Lung (tissue), 13 donors: ENCODE results near the gene COQ10B. TPM values are rescaled to one million over a fixed set of nuclear protein-coding genes. Genes with fewer than 3 reads are reported as not detected.
A peak's percentile ranks its signal among the peaks of the same experiment; 100 is the strongest.

Experiments used
- ATAC-seq: fragments of 200-7000 bp; cut with Tn5 transposase; one replicate; pipeline ENCODE4 v1.9.1; 2020; ENCODE audit warnings: moderate number of reproducible peaks; ENCODE audit not compliant: insufficient read depth, low FRiP score
- DNase-seq, 3 donors: peaks; one replicate each; pipeline ENCODE4 v3.0.0-alpha.2; 2013 to 2017
- H3K27ac ChIP-seq, 2 donors: one replicate each; pipeline ENCODE4 v1.5.1; 2013; ENCODE audit warnings: mild to moderate bottlenecking in 2 of 2, moderate library complexity in 2 of 2, control low read depth in 1 of 2, inconsistent platforms in 1 of 2, low read depth in 1 of 2, low read length in 1 of 2
- H3K27me3 ChIP-seq, 3 donors: one replicate each; pipeline ENCODE4 v1.5.1; 2013; ENCODE audit warnings: low read length in 2 of 3; ENCODE audit not compliant: control insufficient read depth in 3 of 3, insufficient read depth in 3 of 3
- H3K36me3 ChIP-seq, 4 donors: one replicate each; pipeline ENCODE4 v1.5.1; 2013; ENCODE audit warnings: low read length in 4 of 4, mild to moderate bottlenecking in 1 of 4, moderate library complexity in 1 of 4; ENCODE audit not compliant: control insufficient read depth in 4 of 4, insufficient read depth in 4 of 4
- H3K4me1 ChIP-seq, 5 donors: one replicate each; pipeline ENCODE4 v1.5.1; 2013; ENCODE audit warnings: low read length in 5 of 5, mild to moderate bottlenecking in 2 of 5, moderate library complexity in 1 of 5; ENCODE audit not compliant: control insufficient read depth in 5 of 5, insufficient read depth in 5 of 5
- H3K4me3 ChIP-seq: one replicate; pipeline ENCODE4 v1.5.1; 2013; ENCODE audit warnings: mild to moderate bottlenecking, control low read depth, moderate library complexity
- H3K9ac ChIP-seq, 2 donors: one replicate each; pipeline ENCODE4 v1.5.1; 2013; ENCODE audit warnings: low read length in 2 of 2, control low read depth in 1 of 2; ENCODE audit not compliant: insufficient read depth in 1 of 2
- H3K9me3 ChIP-seq, 4 donors: one replicate each; pipeline ENCODE4 v1.5.1; 2013; ENCODE audit warnings: low read length in 3 of 4, mild to moderate bottlenecking in 1 of 4, moderate library complexity in 1 of 4; ENCODE audit not compliant: control insufficient read depth in 4 of 4, insufficient read depth in 3 of 4
- WGBS, 2 donors: extraction: QIAGEN DNeasy Blood & Tissue Kit; methylation state at CpG; one replicate each; pipeline ENCODE4 v1.1.7; 2013; 5-methylcytosine and 5-hydroxymethylcytosine counted together
- polyA plus RNA-seq, 2 donors: library from polyadenylated mRNA; stranded (reverse); fragments of 200-250 nt; gene quantifications; one replicate each; pipeline ENCODE4 v1.2.1, GENCODE V29; 2013
- small RNA-seq: library from RNA; depleted of rRNA; stranded (forward); fragments of <200 nt; gene quantifications from one replicate; pipeline ENCODE3, GENCODE V24; 2014; ENCODE audit warnings: low replicate concordance
- total RNA-seq, 2 donors: library from RNA; depleted of rRNA in 1 of 2; stranded (reverse); fragments of >200 nt in 1 of 2; gene quantifications; one replicate each; pipeline ENCODE4 v1.2.1, GENCODE V29; 2014 to 2021
- TF ChIP-seq, protein P1 (sequence below): IDR thresholded peaks from 2 replicates; pipeline ENCODE4 v1.5.1; 2012; ENCODE audit warnings: mild to moderate bottlenecking; ENCODE audit errors: control extremely low read depth, extremely low read depth
- donor health status: control.
- donor health status: control.
- donor health status: Bipolar disorder and iron deficiency.
- donor health status: healthy.
- donor health status: DM: yes; HTN: yes; CAD: no.

Gene COQ10B
- total and polyA plus RNA-seq, 4 donors = 13.3 to 26.8 (median 20.9) TPM

DNA sequence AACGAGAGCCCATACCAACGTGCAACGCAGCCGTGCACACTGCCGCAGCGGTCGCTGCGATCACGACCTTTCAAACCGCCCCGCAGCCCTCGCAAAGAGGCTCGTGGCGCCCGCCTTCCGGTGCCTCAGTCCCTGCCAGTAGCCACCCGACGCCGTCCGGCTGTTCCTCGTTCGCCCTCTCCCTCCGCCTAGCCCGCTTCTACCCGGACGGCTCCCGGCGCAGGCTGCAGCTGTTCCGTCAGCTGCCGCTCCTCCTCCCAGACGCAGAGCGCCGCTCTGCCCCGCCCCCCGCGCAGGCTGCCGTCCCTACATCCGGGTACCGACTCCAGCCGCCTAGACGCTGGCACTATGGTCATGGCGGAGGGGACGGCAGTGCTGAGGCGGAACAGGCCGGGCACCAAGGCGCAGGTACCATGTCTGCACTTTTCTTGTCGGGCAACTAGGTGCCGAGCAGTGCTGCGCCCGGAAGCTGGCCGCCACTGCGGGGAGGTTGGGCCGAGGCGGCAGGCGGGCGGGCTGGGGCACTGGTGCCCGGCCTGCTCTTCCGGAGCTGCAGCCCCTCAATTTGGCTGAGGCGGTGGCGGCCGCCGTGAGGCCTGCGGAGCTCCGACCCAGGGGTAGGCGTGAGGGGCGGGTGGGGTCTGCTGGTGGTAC, 62.5 kb downstream of the COQ10B start, which contains the start of gene MOB4:
TSS of gene MOB4 (plus strand) at position 328 of the 654 bp plus-strand sequence. CDS start at position 349, 21 bp downstream.
- TF ChIP-seq, protein P1, sequence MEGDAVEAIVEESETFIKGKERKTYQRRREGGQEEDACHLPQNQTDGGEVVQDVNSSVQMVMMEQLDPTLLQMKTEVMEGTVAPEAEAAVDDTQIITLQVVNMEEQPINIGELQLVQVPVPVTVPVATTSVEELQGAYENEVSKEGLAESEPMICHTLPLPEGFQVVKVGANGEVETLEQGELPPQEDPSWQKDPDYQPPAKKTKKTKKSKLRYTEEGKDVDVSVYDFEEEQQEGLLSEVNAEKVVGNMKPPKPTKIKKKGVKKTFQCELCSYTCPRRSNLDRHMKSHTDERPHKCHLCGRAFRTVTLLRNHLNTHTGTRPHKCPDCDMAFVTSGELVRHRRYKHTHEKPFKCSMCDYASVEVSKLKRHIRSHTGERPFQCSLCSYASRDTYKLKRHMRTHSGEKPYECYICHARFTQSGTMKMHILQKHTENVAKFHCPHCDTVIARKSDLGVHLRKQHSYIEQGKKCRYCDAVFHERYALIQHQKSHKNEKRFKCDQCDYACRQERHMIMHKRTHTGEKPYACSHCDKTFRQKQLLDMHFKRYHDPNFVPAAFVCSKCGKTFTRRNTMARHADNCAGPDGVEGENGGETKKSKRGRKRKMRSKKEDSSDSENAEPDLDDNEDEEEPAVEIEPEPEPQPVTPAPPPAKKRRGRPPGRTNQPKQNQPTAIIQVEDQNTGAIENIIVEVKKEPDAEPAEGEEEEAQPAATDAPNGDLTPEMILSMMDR = no peak
- peaks cover 0 to 22% (median 5%) of the 10 kb centered on the region in 5 donors for H3K4me1 ChIP-seq
- H3K36me3 ChIP-seq = no peaks in the 10 kb centered on the region
- ATAC-seq (peak; percentile 99), DNase-seq (peak; percentile 97 to 99 (median 97))
- WGBS, 2 donors = 0% methylated on average over 58 to 66 of the region's 66 CpGs
- H3K9ac ChIP-seq = peak within 1 kb of the TSS; percentile 88 to 97
- H3K9me3 ChIP-seq = no peaks in the 10 kb centered on the region
- H3K27me3 ChIP-seq = no peaks in the 10 kb centered on the region
- peak within 1 kb of the TSS; percentile 89 to 98 for H3K27ac ChIP-seq
- peak within 1 kb of the TSS; percentile 100 for H3K4me3 ChIP-seq

DNA sequence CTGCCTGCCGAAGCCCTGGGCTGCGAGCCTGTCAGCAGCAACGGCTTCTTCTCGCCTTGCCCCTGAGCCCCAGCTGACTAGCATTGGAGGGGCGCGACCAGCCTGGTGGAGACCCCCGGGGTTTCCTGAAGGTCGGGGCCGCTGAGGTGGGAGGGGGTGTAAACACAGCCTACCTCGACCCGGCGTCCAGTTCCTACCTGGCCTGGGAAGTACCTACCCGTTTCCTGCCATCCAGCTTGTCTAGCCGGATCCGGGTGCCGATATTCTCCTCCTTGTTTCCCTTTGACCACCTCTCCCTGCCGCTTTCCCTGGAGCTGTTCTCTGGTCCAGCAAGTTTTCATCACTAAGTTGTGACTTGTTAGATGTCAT, 63.0 kb downstream of the COQ10B start:
- H3K4me3 ChIP-seq = peak overlapping the region; percentile 100
- no peaks in the 10 kb centered on the region for H3K27me3 ChIP-seq
- H3K4me1 ChIP-seq = peaks cover 0 to 22% (median 5%) of the 10 kb centered on the region in 5 donors
- H3K36me3 ChIP-seq = no peaks in the 10 kb centered on the region
- peak overlapping the region; percentile 89 to 97 for H3K27ac ChIP-seq
- H3K9me3 ChIP-seq = no peaks in the 10 kb centered on the region
- WGBS, 2 donors = 0 to 1% methylated on average over 17 of the region's 17 CpGs
- DNase-seq (peak in 2 of 3 donors; percentile 48 to 52), ATAC-seq (peak; percentile 5)
- H3K9ac ChIP-seq = peak overlapping the region; percentile 88 to 97
- TF ChIP-seq, protein P1 = no peak

DNA sequence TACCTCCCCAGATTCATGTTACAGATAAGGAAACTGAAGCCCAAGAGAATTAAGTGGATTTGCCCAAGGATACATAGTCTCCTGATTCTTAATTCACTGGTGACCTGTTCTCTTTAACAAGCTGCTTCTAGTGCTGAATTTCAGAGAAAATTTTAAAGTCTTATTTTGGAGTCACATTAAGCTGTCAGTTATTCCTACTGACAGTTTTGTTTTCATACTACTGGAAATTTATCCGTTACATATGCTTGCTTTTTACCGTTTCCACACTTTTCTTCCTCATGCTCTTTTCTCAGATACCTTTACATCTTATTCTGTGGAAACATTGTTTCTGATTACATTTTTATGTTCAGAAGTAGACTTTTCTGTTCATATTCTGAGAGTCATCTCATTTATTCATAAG, 63.8 kb downstream of the COQ10B start:
- H3K4me3 ChIP-seq = no peak overlapping the region
- peaks cover 0 to 4% (median 0%) of the 10 kb centered on the region in 4 donors for H3K36me3 ChIP-seq
- TF ChIP-seq, protein P1 = no peak
- H3K27ac ChIP-seq = no peak overlapping the region
- WGBS, 2 donors = 27 to 36% methylated on average over 2 of the region's 2 CpGs
- no peaks in the 10 kb centered on the region for H3K27me3 ChIP-seq
- H3K4me1 ChIP-seq = peaks cover 0 to 22% (median 5%) of the 10 kb centered on the region in 5 donors
- DNase-seq (no peak), ATAC-seq (no peak)
- H3K9ac ChIP-seq = peak overlapping the region in 1 of 2 donors; percentile 97
- H3K9me3 ChIP-seq = no peaks in the 10 kb centered on the region

Small RNA genes within 50 kb of the gene (small RNA-seq; reads per million reads assigned to genes)
- gene RF00394 (not detected), gene RNU6-1029P (not detected)

Other genes starting within 250 kb of the COQ10B start
- 10 to 100 TPM; 32.4 to 73.8 TPM for gene ANKRD44, start 142.8 kb upstream of the COQ10B start, total RNA-seq
- gene ANKRD44, start 142.8 kb upstream of the COQ10B start, polyA plus RNA-seq = 1 to 10 TPM; 7.1 to 8.1 TPM
- 100 to 1,000 TPM; 189 to 432 TPM for gene SF3B1, start 18.5 kb upstream of the COQ10B start, total RNA-seq
- gene SF3B1, start 18.5 kb upstream of the COQ10B start, polyA plus RNA-seq = 100 to 1,000 TPM; 126 to 275 TPM
- gene HSPD1, start 46.3 kb downstream of the COQ10B start, total RNA-seq = 100 to 1,000 TPM; 173 to 416 TPM
- gene HSPD1, start 46.3 kb downstream of the COQ10B start, polyA plus RNA-seq = 100 to 1,000 TPM; 154 to 204 TPM
- gene HSPE1, start 46.8 kb downstream of the COQ10B start, total RNA-seq = 100 to 1,000 TPM in 1 of 2 donors, 10 to 100 TPM in 1; 64.6 to 154 TPM
- 100 to 1,000 TPM; 150 to 332 TPM for gene HSPE1, start 46.8 kb downstream of the COQ10B start, polyA plus RNA-seq
- 10 to 100 TPM; 18.9 to 48.1 TPM for gene MOB4, start 62.5 kb downstream of the COQ10B start, total RNA-seq
- 10 to 100 TPM; 23.8 to 28.2 TPM for gene MOB4, start 62.5 kb downstream of the COQ10B start, polyA plus RNA-seq
- gene RFTN2, start 222.0 kb downstream of the COQ10B start, total RNA-seq = 10 to 100 TPM in 1 of 2 donors, 1 to 10 TPM in 1; 3.2 to 22.6 TPM
- gene RFTN2, start 222.0 kb downstream of the COQ10B start, polyA plus RNA-seq = under 1 TPM; 0.40 to 0.83 TPM